ENCODE results near the gene MUC12.
"Not testable (repeated sequence)": the region's sequence is repeated elsewhere in the genome, so short reads cannot be mapped to it uniquely, and the experiment has no call there.

MUC12 gene

GRCh38 chr7:100969066-100969615 lies at the start of gene MUC12:
Gene MUC12 (plus strand): TSS chr7:100969565. CDS start chr7:100969623, 58 bp downstream.
- DNase-seq (ENCODE audit: low read depth in 2 of 2): no peak

GRCh38 chr7:100919779-100920437 lies 49.5 kb upstream of the MUC12 start:
- DNase-seq (ENCODE audit: low read depth in 2 of 2): not testable (repeated sequence)

GRCh38 chr7:100921039-100921438 lies 48.3 kb upstream of the MUC12 start:
- no peak for DNase-seq (ENCODE audit: low read depth in 2 of 2)

- DNase-seq (ENCODE audit: low read depth in 2 of 2): not testable (repeated sequence)
Observed at GRCh38 chr7:100923616-100924015, 45.7 kb upstream of the MUC12 start.

- no peak for DNase-seq (ENCODE audit: low read depth in 2 of 2)
Observed at GRCh38 chr7:100929808-100930174, 39.6 kb upstream of the MUC12 start.

GRCh38 chr7:100933734-100934133 lies 35.6 kb upstream of the MUC12 start:
- no peak for DNase-seq (ENCODE audit: low read depth in 2 of 2)

- not testable (repeated sequence) for DNase-seq (ENCODE audit: low read depth in 2 of 2)
Observed at GRCh38 chr7:100935381-100935780, 34.0 kb upstream of the MUC12 start.

- DNase-seq (ENCODE audit: low read depth in 2 of 2): not testable (repeated sequence)
Observed at GRCh38 chr7:100936167-100936566, 33.2 kb upstream of the MUC12 start.

GRCh38 chr7:100942045-100942774 lies 27.2 kb upstream of the MUC12 start:
- DNase-seq (ENCODE audit: low read depth in 2 of 2): no peak

GRCh38 chr7:100943693-100944092 lies 25.7 kb upstream of the MUC12 start:
- DNase-seq (ENCODE audit: low read depth in 2 of 2): no peak

- no peak for DNase-seq (ENCODE audit: low read depth in 2 of 2)
Observed at GRCh38 chr7:100944138-100944537, 25.2 kb upstream of the MUC12 start.

GRCh38 chr7:100946111-100946510 lies 23.3 kb upstream of the MUC12 start:
- DNase-seq (ENCODE audit: low read depth in 2 of 2): no peak

GRCh38 chr7:100946766-100947365 lies 22.5 kb upstream of the MUC12 start:
- DNase-seq (ENCODE audit: low read depth in 2 of 2): no peak

GRCh38 chr7:100947792-100948191 lies 21.6 kb upstream of the MUC12 start:
- no peak for DNase-seq (ENCODE audit: low read depth in 2 of 2)

- no peak for DNase-seq (ENCODE audit: low read depth in 2 of 2)
Observed at GRCh38 chr7:100949227-100949932, 20.0 kb upstream of the MUC12 start, which contains the start of gene MUC3A. Gene MUC3A (plus strand): TSS chr7:100949534. CDS start chr7:100949625, 91 bp downstream.

GRCh38 chr7:100949933-100950443 lies 19.4 kb upstream of the MUC12 start:
- DNase-seq (ENCODE audit: low read depth in 2 of 2): no peak

GRCh38 chr7:100951172-100951571 lies 18.2 kb upstream of the MUC12 start:
- no peak for DNase-seq (ENCODE audit: low read depth in 2 of 2)

GRCh38 chr7:100951888-100952560 lies 17.3 kb upstream of the MUC12 start:
- no peak for DNase-seq (ENCODE audit: low read depth in 2 of 2)

- no peak for DNase-seq (ENCODE audit: low read depth in 2 of 2)
Observed at GRCh38 chr7:100952641-100953040, 16.7 kb upstream of the MUC12 start.

- no peak for DNase-seq (ENCODE audit: low read depth in 2 of 2)
Observed at GRCh38 chr7:100957832-100958421, 11.4 kb upstream of the MUC12 start.

- DNase-seq (ENCODE audit: low read depth in 2 of 2): no peak
Observed at GRCh38 chr7:100959894-100960293, 9.5 kb upstream of the MUC12 start.
